Measurements from ENCODE around the gene SLC43A1.

The SLC43A1 gene

GRCh38 chr11:57529012-57529411, 13.5 kb upstream of the SLC43A1 start:
- Histone ChIP-seq H3K27me3 (no peaks in the 10 kb centered on the region), H3K9me3 (no peaks in the 10 kb centered on the region), H3K36me3 (no peaks in the 10 kb centered on the region), H3K4me1 (ENCODE audit: control insufficient read depth in 1 of 2, insufficient read depth in 1 of 2, low read depth in 1 of 2, low read length in 1 of 2) (peaks cover 22 to 25% of the 10 kb centered on the region in 2 experiments), H3K27ac (no peak overlapping the region), H3K4me3 (ENCODE audit: low read depth in 1 of 2, low read length in 1 of 2) (no peak overlapping the region)
- no peak for TF ChIP-seq CTCF (IDR thresholded peaks at IDR 0.05)

- no peak overlapping the region for H3K4me3 ChIP-seq (ENCODE audit: low read depth in 1 of 2, low read length in 1 of 2)
These were observed 11.6 kb upstream of the SLC43A1 start for GRCh38 chr11:57527056-57527631.

DNA sequence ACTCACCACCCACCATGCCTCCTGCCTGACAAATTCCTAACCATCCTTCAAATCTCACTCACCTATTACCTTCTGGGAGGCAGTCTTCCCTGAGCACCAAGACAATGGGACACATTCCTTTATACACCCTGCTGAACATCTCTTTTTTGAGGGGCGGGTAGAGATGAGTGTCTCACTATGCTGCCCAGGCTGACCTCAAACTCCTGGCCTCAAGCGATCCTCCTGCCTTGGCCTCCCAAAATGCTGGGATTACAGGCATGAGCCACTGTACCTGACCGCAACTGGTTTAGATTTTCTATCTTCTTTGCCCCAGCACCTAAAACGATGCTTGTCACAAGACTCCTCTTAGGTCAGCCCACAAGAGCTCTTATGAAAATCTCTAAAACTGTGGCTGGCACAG, 7.9 kb upstream of the SLC43A1 start:
- H3K36me3 ChIP-seq, result no peaks in the 10 kb centered on the region
- no peak overlapping the region for H3K27ac ChIP-seq
- H3K27me3 ChIP-seq, result no peaks in the 10 kb centered on the region
- H3K4me3 ChIP-seq (ENCODE audit: low read depth in 1 of 2, low read length in 1 of 2), result no peak overlapping the region
- H3K4me1 ChIP-seq (ENCODE audit: control insufficient read depth in 1 of 2, insufficient read depth in 1 of 2, low read depth in 1 of 2, low read length in 1 of 2), result no peaks in the 10 kb centered on the region
- TF ChIP-seq CTCF (IDR thresholded peaks at IDR 0.05), result no peak
- H3K9me3 ChIP-seq, result no peaks in the 10 kb centered on the region

More at GRCh38 chr11:57527056-57527631, 11.6 kb upstream of the SLC43A1 start:
- peaks cover 22 to 25% of the 10 kb centered on the region in 2 experiments for H3K4me1 ChIP-seq (ENCODE audit: control insufficient read depth in 1 of 2, insufficient read depth in 1 of 2, low read depth in 1 of 2, low read length in 1 of 2)
- no peaks in the 10 kb centered on the region for H3K9me3 ChIP-seq
- H3K36me3 ChIP-seq, result no peaks in the 10 kb centered on the region
- no peaks in the 10 kb centered on the region for H3K27me3 ChIP-seq
- H3K27ac ChIP-seq, result no peak overlapping the region
- peak; percentile 88 for TF ChIP-seq CTCF (IDR thresholded peaks at IDR 0.05)

DNA sequence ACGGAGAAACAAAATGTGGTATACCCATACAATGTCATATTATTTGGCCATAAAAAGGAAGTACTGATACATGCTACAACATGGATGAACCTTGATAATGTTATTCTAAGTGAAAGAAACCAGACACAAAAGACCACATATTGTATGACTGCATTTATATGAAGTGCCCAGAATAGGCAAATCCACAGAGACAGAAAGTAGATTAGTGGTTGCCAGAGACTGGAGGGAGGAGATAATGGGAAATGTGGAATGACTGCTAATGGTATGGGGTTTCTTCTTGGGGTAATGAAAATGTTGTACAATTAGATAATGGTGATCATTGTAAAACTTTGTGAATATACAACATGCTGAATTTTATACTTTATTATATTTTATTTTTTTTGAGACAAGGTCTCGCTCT, 5.6 kb upstream of the SLC43A1 start:
- Histone ChIP-seq H3K36me3 (no peaks in the 10 kb centered on the region), H3K9me3 (no peaks in the 10 kb centered on the region), H3K27me3 (peaks cover 1% of the 10 kb centered on the region), H3K4me1 (ENCODE audit: control insufficient read depth in 1 of 2, insufficient read depth in 1 of 2, low read depth in 1 of 2, low read length in 1 of 2) (peaks cover 1 to 2% of the 10 kb centered on the region in 2 experiments), H3K27ac (no peak overlapping the region), H3K4me3 (ENCODE audit: low read depth in 1 of 2, low read length in 1 of 2) (no peak overlapping the region)
- no peak for TF ChIP-seq CTCF (IDR thresholded peaks at IDR 0.05)

DNA sequence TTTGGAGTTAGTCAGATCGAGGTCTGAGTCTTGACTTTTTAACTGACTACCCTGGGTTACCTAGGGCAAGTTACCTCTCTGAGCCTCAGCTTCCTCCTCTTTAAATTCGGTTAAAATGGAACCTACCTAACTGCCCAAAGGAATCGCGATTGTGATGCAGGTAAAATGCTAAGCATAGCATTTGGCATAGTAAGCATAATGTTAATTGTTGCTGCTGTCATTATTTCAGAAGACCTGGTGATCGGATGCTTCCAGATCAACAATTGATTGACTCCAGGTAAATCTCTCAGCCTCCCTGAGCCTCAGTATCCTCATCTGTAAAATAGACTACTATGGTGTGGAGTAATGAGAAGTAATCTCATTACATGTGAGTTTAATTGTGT, 550 bp upstream of the SLC43A1 start:
- H3K9me3 ChIP-seq, result no peaks in the 10 kb centered on the region
- no peak overlapping the region for H3K27ac ChIP-seq
- no peak for TF ChIP-seq CTCF (IDR thresholded peaks at IDR 0.05)
- H3K4me3 ChIP-seq (ENCODE audit: low read depth in 1 of 2, low read length in 1 of 2), result peak overlapping the region; percentile 61 to 69
- H3K36me3 ChIP-seq, result no peaks in the 10 kb centered on the region
- H3K27me3 ChIP-seq, result peaks cover 17% of the 10 kb centered on the region
- H3K4me1 ChIP-seq (ENCODE audit: control insufficient read depth in 1 of 2, insufficient read depth in 1 of 2, low read depth in 1 of 2, low read length in 1 of 2), result peaks cover 24 to 25% of the 10 kb centered on the region in 2 experiments
